ENCODE results near the gene HECTD4. TPM values are rescaled to one million over a fixed set of nuclear protein-coding genes. Genes with fewer than 3 reads are reported as not detected.

HECTD4 gene
- total and polyA plus RNA-seq, 2 of the 4 experiments (the other 2 are of a cell fraction): 12.9 to 13.0 TPM

DNA sequence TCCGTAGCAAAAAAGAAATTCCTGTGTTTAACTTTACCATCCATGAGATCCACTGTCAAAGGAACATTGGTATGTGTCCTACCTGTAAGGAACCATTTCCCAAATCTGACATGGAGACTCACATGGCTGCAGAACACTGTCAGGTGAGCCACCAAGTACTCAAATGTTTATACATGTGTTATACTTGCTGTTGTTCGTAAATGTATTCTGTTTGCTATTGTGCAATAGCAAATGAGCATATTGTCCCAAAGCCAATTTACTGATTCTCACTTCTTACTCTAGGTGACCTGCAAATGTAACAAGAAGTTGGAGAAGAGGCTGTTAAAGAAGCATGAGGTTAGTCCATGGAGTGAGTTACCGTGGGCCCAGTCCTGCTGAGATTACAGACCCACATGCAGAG is 247.5 kb downstream of the HECTD4 start:
- Histone ChIP-seq H4K91ac (ENCODE audit: insufficient read depth, low read depth, low read length) (no peak overlapping the region), H3K56ac (ENCODE audit: extremely low read depth, insufficient read depth, low read length) (no peak overlapping the region), H3K4ac (ENCODE audit: low read depth, low read length) (no peak overlapping the region), H3K23ac (ENCODE audit: low read depth, low read length) (no peak overlapping the region), H3K4me2 (ENCODE audit: low read depth, low read length) (no peak overlapping the region), H4K5ac (ENCODE audit: low read depth, low read length) (no peak overlapping the region), H3K9me1 (ENCODE audit: insufficient read depth, low read length) (0 out of 2 replicates have a peak, but pooled peaks cover 2% of the 10 kb centered on the region), H3K27ac (ENCODE audit: insufficient read depth, low read length) (no peak overlapping the region), H3K18ac (ENCODE audit: low read depth, low read length) (no peak overlapping the region), H3K9me3 (ENCODE audit: control insufficient read depth, insufficient read depth, low read length) (no peaks in the 10 kb centered on the region), H2AK9ac (replicated peaks; ENCODE audit: low read depth, low read length, poor library complexity) (no peak overlapping the region), H2AK5ac (ENCODE audit: low read depth, low read length) (no peak overlapping the region), H4K8ac (ENCODE audit: low read depth in 2 of 2, low read length in 2 of 2) (no peak overlapping the region), H3K4me3 (ENCODE audit: insufficient read depth, low read depth, low read length) (no peak overlapping the region), H2BK5ac (ENCODE audit: low read depth, low read length, poor library complexity, severe bottlenecking) (no peak overlapping the region), H3K79me1 (ENCODE audit: low read depth in 1 of 2, low read length in 2 of 2) (peaks cover 17 to 44% of the 10 kb centered on the region in 2 experiments), H2BK120ac (ENCODE audit: low read depth, low read length) (no peak overlapping the region), H3K9ac (ENCODE audit: low read depth, low read length) (no peak overlapping the region), H3K14ac (replicated peaks; ENCODE audit: low read depth, low read length) (no peak overlapping the region), H2AFZ (replicated peaks; ENCODE audit: low read length, poor library complexity) (no peak overlapping the region), H2BK15ac (ENCODE audit: low read depth, low read length) (no peak overlapping the region), H2BK20ac (ENCODE audit: low read depth, low read length) (no peak overlapping the region), H3K36me3 (ENCODE audit: control insufficient read depth, insufficient read depth, low read length) (peaks cover 53% of the 10 kb centered on the region), H4K20me1 (ENCODE audit: insufficient read depth, low read length) (0 out of 2 replicates have a peak, but pooled peaks cover 4% of the 10 kb centered on the region), H3K4me1 (ENCODE audit: control insufficient read depth, insufficient read depth, low read length) (no peaks in the 10 kb centered on the region), H3K27me3 (ENCODE audit: control insufficient read depth, insufficient read depth, low read length) (no peaks in the 10 kb centered on the region)
- in situ Hi-C loops (cut with MboI; ENCODE audit: low sequenced_read_pairs): no loop called here
- BruUV-seq (replicated peaks): no TSS peak
- ATAC-seq (ENCODE audit: low read depth) (no peak), DNase-seq (no peak)
- intact Hi-C loops (cut with micrococcal nuclease): loop anchor here (10.0 kb wide), 1 partner anchor 90 kb away; no protein-coding TSS in a partner anchor
- ChIA-PET CTCF (no interaction called here), POLR2A (ENCODE audit: unreplicated experiment) (no interaction called here)
- TF ChIP-seq CEBPB (IDR thresholded peaks at IDR 0.05; ENCODE audit: low read depth, low read length) (peak; percentile 90), MAZ (IDR thresholded peaks at IDR 0.05; ENCODE audit: borderline replicate concordance, low read depth, low read length) (no peak)
- dilution Hi-C loops (cut with HindIII; ENCODE audit: low sequenced_read_pairs, unreplicated experiment): no loop called here
- 100% methylated on average over 1 of the region's 3 CpGs; no CpG with 5 or more reads in 1 of the 2 experiments for WGBS, 2 experiments (ENCODE audit: extremely low coverage in 2 of 2, insufficient read length in 1 of 2)

Data from IMR-90 (cell line).